ENCODE measurements around the gene PPP1R3G.

Gene PPP1R3G

GRCh38 chr6:5083307-5083583, 1.9 kb upstream of the PPP1R3G start:
- ATAC-seq, result no peak
- TF ChIP-seq CSDC2 (CRISPR knock-in tag; IDR thresholded peaks at IDR 0.05) (no peak), CSRNP3 (CRISPR knock-in tag; IDR thresholded peaks at IDR 0.05) (no peak)

- no peak for ATAC-seq
- TF ChIP-seq ESRRG (CRISPR knock-in tag; IDR thresholded peaks at IDR 0.05) (no peak), ARNTL (CRISPR knock-in tag; IDR thresholded peaks at IDR 0.05; ENCODE audit: borderline replicate concordance, low read depth) (no peak), ZC3H10 (CRISPR knock-in tag; IDR thresholded peaks at IDR 0.05) (no peak), BACH2 (CRISPR knock-in tag; IDR thresholded peaks at IDR 0.05; ENCODE audit: borderline replicate concordance) (no peak), RARB (CRISPR knock-in tag; IDR thresholded peaks at IDR 0.05) (no peak), CREB5 (CRISPR knock-in tag; IDR thresholded peaks at IDR 0.05; ENCODE audit: low read depth) (no peak), CSDC2 (CRISPR knock-in tag; IDR thresholded peaks at IDR 0.05) (no peak), TOX (CRISPR knock-in tag; IDR thresholded peaks at IDR 0.05; ENCODE audit: borderline replicate concordance) (no peak), ZFP3 (CRISPR knock-in tag; IDR thresholded peaks at IDR 0.05) (no peak), OSR1 (CRISPR knock-in tag; IDR thresholded peaks at IDR 0.05) (no peak), SNAI2 (CRISPR knock-in tag; IDR thresholded peaks at IDR 0.05) (no peak), ISL1 (CRISPR knock-in tag; IDR thresholded peaks at IDR 0.05) (no peak), ZNF565 (CRISPR knock-in tag; conservative IDR thresholded peaks at IDR 0.05; ENCODE audit: low read depth) (no peak), ZNF8 (CRISPR knock-in tag; IDR thresholded peaks at IDR 0.05) (no peak), PPARA (CRISPR knock-in tag; IDR thresholded peaks at IDR 0.05; ENCODE audit: borderline replicate concordance) (no peak), GLIS3 (CRISPR knock-in tag; IDR thresholded peaks at IDR 0.05) (no peak)
- TF ChIP-seq, protein P1, sequence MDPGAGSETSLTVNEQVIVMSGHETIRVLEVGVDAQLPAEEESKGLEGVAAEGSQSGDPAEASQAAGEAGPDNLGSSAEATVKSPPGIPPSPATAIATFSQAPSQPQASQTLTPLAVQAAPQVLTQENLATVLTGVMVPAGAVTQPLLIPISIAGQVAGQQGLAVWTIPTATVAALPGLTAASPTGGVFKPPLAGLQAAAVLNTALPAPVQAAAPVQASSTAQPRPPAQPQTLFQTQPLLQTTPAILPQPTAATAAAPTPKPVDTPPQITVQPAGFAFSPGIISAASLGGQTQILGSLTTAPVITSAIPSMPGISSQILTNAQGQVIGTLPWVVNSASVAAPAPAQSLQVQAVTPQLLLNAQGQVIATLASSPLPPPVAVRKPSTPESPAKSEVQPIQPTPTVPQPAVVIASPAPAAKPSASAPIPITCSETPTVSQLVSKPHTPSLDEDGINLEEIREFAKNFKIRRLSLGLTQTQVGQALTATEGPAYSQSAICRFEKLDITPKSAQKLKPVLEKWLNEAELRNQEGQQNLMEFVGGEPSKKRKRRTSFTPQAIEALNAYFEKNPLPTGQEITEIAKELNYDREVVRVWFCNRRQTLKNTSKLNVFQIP (CRISPR knock-in tag; IDR thresholded peaks at IDR 0.05; ENCODE audit: borderline replicate concordance, low read depth), result no peak
- TF ChIP-seq, protein P2, sequence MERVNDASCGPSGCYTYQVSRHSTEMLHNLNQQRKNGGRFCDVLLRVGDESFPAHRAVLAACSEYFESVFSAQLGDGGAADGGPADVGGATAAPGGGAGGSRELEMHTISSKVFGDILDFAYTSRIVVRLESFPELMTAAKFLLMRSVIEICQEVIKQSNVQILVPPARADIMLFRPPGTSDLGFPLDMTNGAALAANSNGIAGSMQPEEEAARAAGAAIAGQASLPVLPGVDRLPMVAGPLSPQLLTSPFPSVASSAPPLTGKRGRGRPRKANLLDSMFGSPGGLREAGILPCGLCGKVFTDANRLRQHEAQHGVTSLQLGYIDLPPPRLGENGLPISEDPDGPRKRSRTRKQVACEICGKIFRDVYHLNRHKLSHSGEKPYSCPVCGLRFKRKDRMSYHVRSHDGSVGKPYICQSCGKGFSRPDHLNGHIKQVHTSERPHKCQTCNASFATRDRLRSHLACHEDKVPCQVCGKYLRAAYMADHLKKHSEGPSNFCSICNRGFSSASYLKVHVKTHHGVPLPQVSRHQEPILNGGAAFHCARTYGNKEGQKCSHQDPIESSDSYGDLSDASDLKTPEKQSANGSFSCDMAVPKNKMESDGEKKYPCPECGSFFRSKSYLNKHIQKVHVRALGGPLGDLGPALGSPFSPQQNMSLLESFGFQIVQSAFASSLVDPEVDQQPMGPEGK (CRISPR knock-in tag; IDR thresholded peaks at IDR 0.05; ENCODE audit: borderline replicate concordance), result no peak
Measured at GRCh38 chr6:5083813-5084359, 1.3 kb upstream of the PPP1R3G start.

DNA sequence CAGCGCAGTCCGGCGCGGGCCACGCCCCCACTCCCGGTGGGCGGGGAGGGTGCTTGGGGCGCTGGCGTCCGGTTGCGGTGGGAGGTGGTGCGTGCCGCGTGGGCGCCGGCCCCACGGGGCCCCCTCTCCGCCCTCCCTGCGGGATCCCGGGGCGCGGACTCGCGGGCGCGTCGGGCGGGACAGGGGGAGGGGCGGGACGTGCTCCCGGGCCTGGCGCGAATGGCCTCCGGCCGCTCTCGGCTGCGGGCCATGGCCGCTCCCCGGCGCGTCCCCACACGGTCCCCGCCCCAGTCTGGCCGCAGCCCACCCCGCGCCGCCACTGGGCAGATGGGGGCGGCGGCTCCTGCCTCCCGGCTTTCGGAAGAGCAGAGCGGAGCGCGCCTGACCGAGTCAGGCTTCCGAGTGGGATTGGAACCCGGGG, 771 bp upstream of the PPP1R3G start:
- TF ChIP-seq TSHZ2 (CRISPR knock-in tag; IDR thresholded peaks at IDR 0.05), result no peak
- no peak for TF ChIP-seq TCF4 (CRISPR knock-in tag; IDR thresholded peaks at IDR 0.05; ENCODE audit: borderline replicate concordance)
- TF ChIP-seq ZNF8 (CRISPR knock-in tag; IDR thresholded peaks at IDR 0.05), result no peak
- no peak for TF ChIP-seq ISL1 (CRISPR knock-in tag; IDR thresholded peaks at IDR 0.05)
- no peak for TF ChIP-seq CSDC2 (CRISPR knock-in tag; IDR thresholded peaks at IDR 0.05)
- no peak for TF ChIP-seq ESRRG (CRISPR knock-in tag; IDR thresholded peaks at IDR 0.05)
- no peak for TF ChIP-seq ZNF565 (CRISPR knock-in tag; conservative IDR thresholded peaks at IDR 0.05; ENCODE audit: low read depth)
- TF ChIP-seq CSRNP3 (CRISPR knock-in tag; IDR thresholded peaks at IDR 0.05), result no peak
- TF ChIP-seq GLIS3 (CRISPR knock-in tag; IDR thresholded peaks at IDR 0.05), result no peak
- TF ChIP-seq, protein P2 (CRISPR knock-in tag; IDR thresholded peaks at IDR 0.05; ENCODE audit: borderline replicate concordance), result no peak
- peak; percentile 20 for ATAC-seq

Measured in SK-N-SH treated with all-trans-retinoic acid at 6 μM for 48 hours (cell line).